GM23338 (cell line): ENCODE data around the gene RAP1A.

ENCODE experiments used
- CTCF ChIP-seq, 2 experiments: fragments of 200-600 bp in 1 of 2; sonication (generic) in 1 of 2; conservative IDR thresholded peaks; 2 replicates each; pipeline versions ENCODE4 v1.5.1 to v1.6.1; 2016 to 2017; ENCODE audit warnings: antibody characterized with exemption in 2 of 2, low read depth in 2 of 2, mild to moderate bottlenecking in 2 of 2, moderate library complexity in 1 of 2
- EZH2phosphoT487 ChIP-seq: fragments of 200-600 bp; sonication (generic); IDR thresholded peaks from one replicate; pipeline ENCODE4 v1.8.1; 2018; ENCODE audit warnings: antibody characterized with exemption; ENCODE audit not compliant: unreplicated experiment

GRCh38 chr1:111618081-111618480, 1.5 kb upstream of the RAP1A start:
- no peak for TF ChIP-seq CTCF (conservative IDR thresholded peaks at IDR 0.05; ENCODE audit: low read depth in 2 of 2)
- no peak for TF ChIP-seq EZH2phosphoT487
